ENCODE data around the gene SPINK14.

SPINK14 gene

DNA sequence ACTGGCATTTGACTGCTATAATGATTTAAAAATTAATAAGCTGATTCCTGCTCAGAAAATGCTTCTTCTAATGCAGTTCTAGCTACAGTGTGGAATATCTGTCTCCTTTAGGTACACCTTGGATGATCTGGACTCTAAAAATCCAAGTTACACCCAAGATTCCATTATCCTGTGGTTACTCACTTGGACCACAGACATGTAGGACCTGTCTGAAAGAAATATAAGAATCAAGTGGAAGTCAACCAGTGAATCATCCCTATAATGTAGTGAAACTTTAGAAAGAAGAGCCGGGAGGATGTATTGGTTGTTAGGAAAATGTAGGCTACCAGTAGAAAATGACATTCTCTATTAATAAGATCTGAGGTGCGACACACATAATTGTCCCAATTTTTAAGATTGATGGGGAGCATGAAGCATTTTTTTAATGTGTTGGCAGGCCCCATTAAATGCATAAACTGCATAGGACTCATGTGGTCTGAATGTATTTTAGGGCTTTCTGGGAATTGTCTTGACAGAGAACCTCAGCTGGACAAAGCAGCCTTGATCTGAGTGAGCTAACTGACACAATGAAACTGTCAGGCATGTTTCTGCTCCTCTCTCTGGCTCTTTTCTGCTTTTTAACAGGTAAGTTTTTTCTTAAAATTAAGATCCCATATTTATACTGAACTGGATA lies 34.3 kb downstream of the SPINK14 start, which contains the start of gene SPINK6:
Gene SPINK6 (plus strand): TSS at position 512 of the 673 bp plus-strand sequence. CDS start 55 bp downstream, at position 567.
- DNase-seq, result no peak

DNA sequence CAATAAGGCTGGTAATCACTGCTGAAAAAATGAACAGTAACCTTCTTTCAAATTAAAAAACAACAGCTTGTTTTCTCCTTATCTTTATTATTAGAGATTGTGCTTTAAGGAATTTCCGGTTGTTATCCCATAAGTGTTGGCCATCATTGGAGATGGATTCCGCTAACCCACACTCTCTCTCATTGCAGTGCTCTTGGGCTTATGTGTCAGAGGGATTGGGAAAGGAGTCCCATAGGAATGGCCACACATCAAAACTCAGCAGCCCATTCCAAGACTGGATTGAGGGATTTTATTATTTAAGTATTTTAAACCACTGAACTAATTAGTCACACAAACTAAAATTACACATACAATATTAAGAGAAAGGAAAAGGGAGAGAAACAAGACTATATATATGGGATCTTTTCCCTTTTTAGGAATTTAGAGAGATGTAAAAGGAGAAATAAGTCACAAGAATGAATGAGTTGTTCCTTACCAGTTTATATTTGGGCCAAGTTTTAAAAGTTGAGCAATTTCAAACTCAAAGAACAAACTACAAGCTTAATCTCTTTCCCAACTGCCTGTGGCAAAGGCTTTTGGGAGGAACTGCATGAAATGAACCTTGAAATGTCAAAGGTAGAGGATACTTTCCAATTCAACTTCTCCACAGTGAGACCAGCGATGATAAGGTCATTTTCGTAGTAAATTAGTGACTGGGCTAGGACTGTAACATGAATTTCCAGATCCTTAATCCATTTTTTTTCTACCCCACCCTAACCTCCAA lies 36.9 kb downstream of the SPINK14 start:
- DNase-seq, result no peak

DNA sequence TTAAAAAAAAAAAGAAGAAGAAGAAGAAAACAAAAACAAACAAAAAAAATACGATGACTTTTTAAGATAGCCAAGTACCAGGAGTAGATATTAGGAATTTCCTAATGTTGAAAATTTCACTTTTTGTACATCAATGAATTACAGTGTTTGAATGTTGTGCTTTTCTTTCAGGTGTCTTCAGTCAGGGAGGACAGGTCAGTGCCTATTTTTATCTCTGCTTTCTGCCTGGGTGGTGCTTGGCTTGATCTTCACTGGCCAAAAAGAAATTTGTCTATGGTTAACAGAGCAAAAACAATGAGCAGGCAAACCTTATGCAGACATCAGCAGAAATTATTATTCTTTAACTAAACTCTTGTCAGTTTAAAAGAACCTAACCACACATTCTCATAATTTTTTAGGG lies 37.5 kb downstream of the SPINK14 start:
- no peak for DNase-seq

DNA sequence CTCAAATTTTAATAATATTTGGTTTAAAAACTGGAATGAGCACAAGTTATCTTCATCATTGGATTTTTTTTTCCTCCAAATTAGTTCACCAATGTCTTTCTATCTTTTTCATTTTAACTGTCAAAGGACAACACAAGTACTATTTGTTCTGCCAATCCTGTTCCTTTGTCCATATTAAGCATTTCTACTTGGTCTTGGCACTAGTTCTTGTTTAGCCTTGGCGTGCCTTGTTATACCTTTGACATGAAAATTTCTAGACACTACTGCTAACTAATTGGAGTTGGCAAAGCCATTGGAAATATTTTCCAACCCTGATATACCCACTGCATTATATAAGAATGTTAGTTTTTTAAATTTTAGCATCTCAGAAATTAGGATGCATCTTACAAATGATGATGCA lies 38.3 kb downstream of the SPINK14 start:
- no peak for DNase-seq

DNA sequence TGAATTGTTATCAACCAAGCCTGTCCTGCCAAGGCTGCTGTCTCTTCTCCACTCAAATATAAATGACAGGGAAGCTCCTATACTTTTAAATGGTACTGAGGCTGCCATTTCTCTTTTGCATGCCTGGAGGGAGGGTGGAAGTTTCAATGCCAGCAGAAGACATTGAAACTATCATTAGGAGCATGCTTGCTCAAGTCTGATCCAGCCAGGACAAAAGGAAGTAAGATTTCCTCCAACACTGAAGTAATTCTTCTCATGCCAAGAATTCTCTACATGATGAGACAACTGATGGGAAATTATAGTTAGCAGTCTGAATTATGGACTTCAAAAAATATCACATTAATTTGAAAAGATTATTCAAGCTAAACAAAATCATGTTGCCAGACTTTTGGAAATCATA lies 39.9 kb downstream of the SPINK14 start:
- DNase-seq, result no peak

DNA sequence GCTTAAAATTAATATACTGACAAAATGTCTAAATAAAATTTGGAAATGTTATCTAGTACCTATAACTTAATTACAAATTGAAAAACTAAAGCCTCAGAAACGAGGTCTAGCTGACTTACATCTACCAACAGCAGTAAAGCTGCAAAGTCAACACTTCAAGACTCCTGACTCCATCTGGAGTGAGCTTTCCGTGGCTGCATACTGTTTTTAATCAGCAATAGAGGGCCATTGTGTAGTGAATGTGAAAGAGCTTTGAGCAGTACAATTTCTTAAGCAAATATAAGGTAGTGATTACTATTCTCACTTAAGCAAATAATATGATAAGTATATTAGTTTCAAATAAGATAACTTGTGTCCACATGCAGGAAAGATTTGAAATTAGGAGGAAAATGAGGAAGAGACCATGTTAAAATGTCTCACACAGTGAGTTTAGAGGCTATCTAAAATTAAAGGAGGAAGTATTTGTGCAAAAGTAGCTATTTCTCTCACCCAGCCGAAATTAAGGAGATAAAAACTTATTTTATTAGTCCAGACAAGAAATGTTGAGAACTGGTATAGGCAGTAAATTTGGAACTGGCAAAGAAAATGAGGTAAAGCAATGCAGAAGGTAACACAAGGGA lies 40.9 kb downstream of the SPINK14 start:
- no peak for DNase-seq

DNA sequence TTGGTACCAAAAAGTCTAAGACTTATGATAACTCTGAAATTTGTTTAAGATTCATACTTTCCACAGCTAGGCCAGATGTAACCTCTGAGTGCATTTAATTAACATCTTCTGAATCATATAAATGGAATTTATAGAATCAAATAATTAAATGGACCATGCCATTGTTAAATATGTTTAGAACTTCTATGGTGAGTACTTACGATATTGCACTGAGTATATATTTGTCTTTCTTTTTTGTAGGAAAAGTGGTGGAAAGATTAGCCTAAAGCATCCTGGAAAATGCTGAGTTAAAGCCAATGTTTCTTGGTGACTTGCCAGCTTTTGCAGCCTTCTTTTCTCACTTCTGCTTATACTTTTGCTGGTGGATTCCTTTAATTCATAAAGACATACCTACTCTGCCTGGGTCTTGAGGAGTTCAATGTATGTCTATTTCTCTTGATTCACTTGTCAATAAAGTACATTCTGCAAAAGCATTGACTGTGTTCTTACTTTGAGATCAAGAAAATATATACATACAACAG lies 46.4 kb downstream of the SPINK14 start:
- DNase-seq, result no peak

DNA sequence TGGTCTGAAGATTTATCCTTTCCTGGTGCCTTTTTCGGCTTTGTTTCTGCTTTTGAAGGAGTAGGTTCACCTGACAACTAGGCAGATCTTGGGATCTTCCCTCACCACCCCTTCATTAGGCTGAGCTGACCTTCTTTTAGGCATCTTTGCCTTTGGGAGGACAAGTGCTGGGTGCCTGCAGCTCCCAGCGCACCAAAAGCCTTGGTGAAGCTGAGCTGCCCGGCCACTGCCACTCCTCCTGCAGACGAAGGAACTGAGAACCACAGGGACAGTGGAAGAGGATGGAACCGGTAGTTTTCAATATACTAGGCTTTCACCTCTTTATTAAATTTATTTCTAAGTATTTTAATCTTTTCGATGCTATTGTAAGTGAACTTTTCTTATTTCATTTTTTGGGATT lies 53.2 kb downstream of the SPINK14 start:
- DNase-seq, result no peak

DNA sequence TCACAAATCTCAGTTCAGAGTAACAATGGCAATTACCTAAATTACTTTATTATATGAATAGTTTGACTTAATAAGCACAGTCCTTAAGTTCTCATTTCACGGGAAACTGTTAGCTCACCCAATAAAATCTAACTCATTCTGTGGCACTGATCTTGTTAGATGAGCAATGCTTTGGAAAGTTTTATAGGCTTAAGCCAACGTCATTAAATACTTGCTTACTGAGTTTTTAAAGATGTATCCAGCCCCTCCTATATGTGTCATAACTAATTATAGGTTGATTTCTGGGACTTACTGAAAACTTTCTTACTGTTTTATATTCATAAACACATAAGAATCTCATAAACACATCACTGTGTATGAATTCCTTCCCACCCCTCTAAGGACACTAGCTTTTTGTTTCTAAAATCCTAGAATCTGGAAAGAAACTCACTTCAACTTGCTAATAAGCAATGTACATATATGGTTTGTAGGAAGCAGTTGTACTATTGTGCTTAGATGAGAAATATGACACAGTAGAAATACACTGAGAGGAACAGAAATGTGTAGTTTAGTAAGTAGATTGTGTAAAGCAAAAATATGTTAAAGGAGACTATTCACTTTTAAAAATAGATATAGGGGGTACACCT lies 55.9 kb downstream of the SPINK14 start:
- DNase-seq, result no peak
